H1 (cell line): ENCODE data around the gene NDUFB2. TPM values are rescaled to one million over a fixed set of nuclear protein-coding genes. Genes with fewer than 3 reads are reported as not detected.

ENCODE experiments used
- CREB1 ChIP-seq: IDR thresholded peaks from 2 replicates; pipeline ENCODE4 v1.6.1; 2012; ENCODE audit warnings: inconsistent platforms
- EZH2 ChIP-seq: fragments of 200-600 bp; sonication (generic); IDR thresholded peaks from 2 replicates; pipeline ENCODE4 v1.7.1; 2012; ENCODE audit warnings: low read depth, mild to moderate bottlenecking, moderate library complexity, low read length, inconsistent platforms; ENCODE audit not compliant: severe bottlenecking
- HDAC6 ChIP-seq: IDR thresholded peaks from one replicate; pipeline ENCODE4 v1.7.1; 2012; ENCODE audit warnings: low read depth, mild to moderate bottlenecking, inconsistent platforms, low read length, moderate library complexity
- KDM5A ChIP-seq: fragments of 200-600 bp; IDR thresholded peaks from 2 replicates; pipeline ENCODE4 v1.7.1; 2012; ENCODE audit warnings: mild to moderate bottlenecking, low read length, inconsistent platforms, mixed read lengths
- POLR2A ChIP-seq, 2 experiments: IDR thresholded peaks; 1 replicate in 1 of 2; 2 replicates in 1 of 2; pipeline ENCODE4 v1.6.1; 2011; ENCODE audit warnings: low read depth in 2 of 2, low read length in 2 of 2, mild to moderate bottlenecking in 2 of 2; ENCODE audit errors: control extremely low read depth in 1 of 2
- POU5F1 ChIP-seq: IDR thresholded peaks from 2 replicates; pipeline ENCODE4 v1.6.1; 2011; ENCODE audit warnings: low read depth, mild to moderate bottlenecking, low read length, moderate library complexity
- SRF ChIP-seq: IDR thresholded peaks from 2 replicates; pipeline ENCODE4 v1.6.1; 2011; ENCODE audit warnings: mild to moderate bottlenecking, low read depth, low read length, moderate library complexity
- SUZ12 ChIP-seq: fragments of 200-600 bp; sonication (generic); IDR thresholded peaks from 2 replicates; pipeline ENCODE4 v1.6.1; 2012; ENCODE audit warnings: mild to moderate bottlenecking, inconsistent platforms, low read length, moderate library complexity, mixed read lengths
- polyA plus RNA-seq, 7 experiments: library from polyadenylated mRNA; depleted of rRNA in 3 of 7; stranded (reverse) in 5 of 7; unstranded in 2 of 7; fragments of >200 nt in 5 of 7; fragments of 200-250 nt in 2 of 7; gene quantifications; 1 replicate in 5 of 7; 2 replicates in 1 of 7; 4 replicates in 1 of 7; pipeline versions ENCODE4 v1.2.1 to v1.2.3, GENCODE V29; 2011 to 2013; ENCODE audit warnings: missing spikeins in 2 of 7, mixed read lengths in 2 of 7
- total RNA-seq: library from RNA; stranded (reverse); fragmentation: NEBNext Ultra II Directional; extraction: Animal tissue kit (Norgen Biotek cat#: 25700); gene quantifications from 2 replicates; pipeline ENCODE4 v1.2.1, GENCODE V29; 2021
- TF ChIP-seq, protein P1 (sequence below): IDR thresholded peaks from 2 replicates; pipeline ENCODE4 v1.6.1; 2012; ENCODE audit warnings: inconsistent platforms

The NDUFB2 gene
- total and polyA plus RNA-seq, 2 of the 8 experiments (the other 6 are each of a cell fraction or from before 2014, with no cell fraction given) = 168 to 881 TPM

DNA sequence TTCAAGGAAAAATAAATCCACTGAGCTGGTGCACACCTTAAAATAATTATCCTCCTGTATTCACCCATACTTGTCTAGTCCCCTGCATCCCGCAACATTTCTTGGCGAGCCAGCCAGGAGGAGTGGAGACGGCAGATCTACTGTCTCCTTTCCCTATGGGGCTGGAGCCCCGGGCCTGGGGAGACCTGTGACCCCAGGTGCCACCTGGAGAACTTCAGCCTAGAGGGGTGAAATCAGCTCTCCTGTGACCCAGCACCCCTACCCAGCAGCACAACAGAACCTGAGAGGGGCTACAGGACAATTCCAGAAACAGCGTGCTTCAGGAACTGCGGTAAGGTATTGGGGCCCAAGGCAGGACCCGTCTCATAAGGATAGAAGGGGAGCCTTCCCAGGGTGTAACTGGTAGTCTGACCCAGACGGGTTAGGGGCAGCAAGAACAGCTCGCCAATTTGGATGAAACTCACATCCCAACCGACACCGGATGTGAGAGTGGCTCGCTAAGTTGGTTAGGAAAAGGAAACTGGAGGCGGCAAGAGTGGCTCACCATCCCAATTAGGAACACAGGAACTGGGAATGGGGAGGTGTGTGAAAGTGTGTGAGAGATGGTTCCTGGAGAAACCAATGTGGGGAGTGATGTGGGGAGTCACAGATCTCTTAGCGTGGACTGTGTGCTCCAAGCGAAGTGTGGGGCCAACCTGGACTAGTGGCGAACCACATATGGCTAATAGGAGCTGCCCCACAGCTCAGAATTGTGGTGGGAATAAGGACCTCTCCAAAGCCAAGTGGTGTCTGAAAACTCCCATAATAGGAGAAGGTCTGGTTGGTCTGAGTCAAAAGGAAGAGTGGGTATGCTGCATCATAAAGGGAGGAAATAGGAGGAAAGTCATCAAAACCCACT is 40.7 kb upstream of the NDUFB2 start (continued):
- no peak for TF ChIP-seq HDAC6
- TF ChIP-seq EZH2 = no peak
- no peak for TF ChIP-seq SRF
- TF ChIP-seq POU5F1 = no peak
- TF ChIP-seq CREB1 = no peak
- TF ChIP-seq POLR2A (IDR thresholded peaks at IDR 0.05; ENCODE audit: control extremely low read depth in 1 of 2, low read depth in 2 of 2, low read length in 2 of 2) = no peak
- TF ChIP-seq SUZ12 = no peak
- TF ChIP-seq, protein P1, sequence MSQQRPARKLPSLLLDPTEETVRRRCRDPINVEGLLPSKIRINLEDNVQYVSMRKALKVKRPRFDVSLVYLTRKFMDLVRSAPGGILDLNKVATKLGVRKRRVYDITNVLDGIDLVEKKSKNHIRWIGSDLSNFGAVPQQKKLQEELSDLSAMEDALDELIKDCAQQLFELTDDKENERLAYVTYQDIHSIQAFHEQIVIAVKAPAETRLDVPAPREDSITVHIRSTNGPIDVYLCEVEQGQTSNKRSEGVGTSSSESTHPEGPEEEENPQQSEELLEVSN = no peak
- no peak for TF ChIP-seq KDM5A
